Measurements from ENCODE around the gene TBC1D9.
"Not testable (repeated sequence)": the region's sequence is repeated elsewhere in the genome, so short reads cannot be mapped to it uniquely, and the experiment has no call there.

The TBC1D9 gene

DNA sequence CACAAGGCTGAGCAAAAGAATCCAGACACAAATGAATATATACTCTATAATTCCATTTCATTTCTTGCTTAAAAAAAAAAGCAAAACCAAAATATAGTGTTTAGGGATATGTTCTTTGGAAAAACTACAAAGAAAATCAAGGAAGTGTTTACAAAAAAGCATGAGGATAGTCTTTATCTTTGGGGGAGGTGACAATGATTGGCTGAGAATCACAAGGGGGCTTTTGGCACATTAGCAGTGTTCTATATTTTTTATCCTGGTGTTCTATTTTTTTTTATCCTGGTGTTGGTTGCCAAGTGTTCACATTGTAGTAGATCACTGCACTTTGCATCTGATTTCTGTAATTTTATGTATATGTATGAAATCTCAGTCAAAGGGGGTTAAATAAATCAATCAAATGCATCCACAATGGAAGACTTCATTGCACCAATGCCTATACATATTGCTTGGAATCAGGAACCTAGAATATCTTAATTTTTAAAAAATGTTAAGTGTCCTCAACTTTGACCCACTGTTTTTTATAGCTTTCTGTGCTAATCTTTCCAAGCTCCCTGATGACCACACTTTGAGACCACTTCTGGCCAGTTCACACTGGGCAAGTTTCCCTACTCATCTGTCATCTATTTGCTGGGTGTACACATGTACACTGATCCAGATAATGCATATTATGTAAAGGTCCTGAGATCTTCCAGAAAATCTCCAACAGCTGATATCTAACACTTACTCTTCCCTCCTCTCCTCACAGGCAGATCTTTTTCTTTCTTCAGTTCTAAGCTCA is 3.7 kb downstream of the TBC1D9 start:
- no peak for DNase-seq

DNA sequence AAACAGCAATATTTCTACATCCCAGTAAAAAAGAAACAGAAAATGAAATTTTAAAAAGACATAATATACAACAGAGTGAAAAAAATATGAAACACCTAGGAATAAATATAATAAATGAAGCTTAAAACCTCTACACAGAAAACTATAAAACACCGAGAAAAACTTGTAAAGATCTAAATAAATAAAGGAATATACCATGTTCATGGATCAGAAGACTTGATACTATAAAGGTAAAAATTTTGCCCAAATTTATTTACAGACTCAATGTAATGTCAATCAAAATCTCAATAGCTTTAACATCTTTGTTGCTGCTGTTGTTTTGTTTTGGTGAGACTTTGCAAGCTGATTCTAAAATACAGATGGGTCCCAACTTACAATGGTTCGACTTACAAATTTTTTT is 5.7 kb downstream of the TBC1D9 start:
- no peak for DNase-seq

GRCh38 chr4:140748171-140748570 is 8.0 kb downstream of the TBC1D9 start:
- DNase-seq = no peak

- not testable (repeated sequence) for DNase-seq
Measured at GRCh38 chr4:140746546-140746945, 9.6 kb downstream of the TBC1D9 start.

DNA sequence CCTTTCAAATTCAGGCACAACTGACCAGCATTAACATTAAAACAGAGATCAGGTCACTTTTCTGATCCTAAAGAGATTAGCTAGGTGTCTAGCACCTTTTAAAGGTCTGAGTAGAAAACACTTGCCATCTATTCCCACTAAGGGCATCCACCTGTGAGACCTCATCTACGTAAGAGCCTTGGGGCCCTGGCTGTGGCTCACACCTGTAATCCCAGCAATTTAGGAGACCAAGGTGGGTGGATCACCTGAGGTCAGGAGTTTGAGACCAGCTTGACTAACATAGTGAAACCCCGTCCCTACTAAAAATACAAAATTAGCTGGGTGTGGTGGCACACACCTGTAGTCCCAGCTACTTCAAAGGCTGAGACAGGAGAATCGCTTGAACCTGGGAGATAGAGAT is 11.8 kb downstream of the TBC1D9 start:
- DNase-seq = no peak

GRCh38 chr4:140743194-140743931 is 12.8 kb downstream of the TBC1D9 start:
- DNase-seq = no peak

DNA sequence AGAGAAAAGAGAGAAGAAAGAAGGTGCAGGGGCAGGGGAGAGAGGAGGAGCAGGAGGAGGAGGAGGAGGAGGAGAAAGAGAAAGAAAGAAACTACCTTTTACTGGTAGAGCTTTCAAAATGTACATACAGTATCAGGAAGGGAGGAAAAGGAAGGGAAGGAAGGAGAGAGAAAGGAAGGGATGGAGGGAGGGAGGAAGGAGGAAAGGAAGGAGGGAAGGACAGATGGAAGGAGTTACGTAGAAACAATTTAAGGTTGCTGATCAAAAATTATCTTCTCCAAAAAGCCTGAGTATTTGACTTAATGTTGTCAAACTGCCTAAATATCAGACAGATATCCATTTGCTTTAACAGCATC is 13.4 kb downstream of the TBC1D9 start:
- DNase-seq = no peak

DNA sequence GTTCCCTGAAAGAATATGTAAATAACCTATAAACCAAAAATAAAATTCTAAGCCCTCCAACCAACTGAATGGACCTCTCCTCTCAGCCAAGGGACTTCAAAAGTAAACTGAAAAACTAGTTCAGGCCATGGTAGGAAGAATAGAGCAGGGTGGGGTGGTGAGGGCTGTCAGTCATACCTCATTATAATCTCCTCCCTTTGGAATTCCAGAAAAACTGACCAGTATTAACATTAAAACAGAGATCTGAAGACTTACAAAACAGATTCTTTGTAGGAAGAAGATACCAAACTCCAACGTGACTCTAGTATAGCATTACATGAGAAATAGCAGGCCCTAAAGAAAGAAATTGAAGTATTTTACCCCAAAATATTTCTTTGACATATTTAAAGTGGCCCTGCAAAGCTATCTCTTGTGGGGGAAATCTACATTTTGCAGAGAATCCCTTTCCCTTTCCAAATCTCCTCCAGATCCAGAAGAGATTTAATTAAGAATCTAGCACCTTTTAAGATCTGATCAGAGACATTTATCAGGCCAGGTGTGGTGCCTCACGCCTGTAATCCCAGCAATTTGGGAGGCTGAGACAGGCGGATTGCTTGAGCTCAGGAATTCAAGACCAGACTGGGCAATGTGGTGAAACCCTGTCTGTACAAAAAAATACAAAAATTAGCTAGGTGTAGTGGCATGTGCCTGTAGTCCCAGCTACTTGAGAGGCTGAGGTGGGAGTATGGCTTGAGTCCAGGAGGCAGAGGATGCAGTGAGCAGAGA is 15.1 kb downstream of the TBC1D9 start:
- DNase-seq = no peak

GRCh38 chr4:140740422-140740821 is 15.8 kb downstream of the TBC1D9 start:
- DNase-seq = no peak

- DNase-seq = no peak
Measured at GRCh38 chr4:140739971-140740370, 16.2 kb downstream of the TBC1D9 start.

GRCh38 chr4:140738139-140738538 is 18.0 kb downstream of the TBC1D9 start:
- DNase-seq = no peak

DNA sequence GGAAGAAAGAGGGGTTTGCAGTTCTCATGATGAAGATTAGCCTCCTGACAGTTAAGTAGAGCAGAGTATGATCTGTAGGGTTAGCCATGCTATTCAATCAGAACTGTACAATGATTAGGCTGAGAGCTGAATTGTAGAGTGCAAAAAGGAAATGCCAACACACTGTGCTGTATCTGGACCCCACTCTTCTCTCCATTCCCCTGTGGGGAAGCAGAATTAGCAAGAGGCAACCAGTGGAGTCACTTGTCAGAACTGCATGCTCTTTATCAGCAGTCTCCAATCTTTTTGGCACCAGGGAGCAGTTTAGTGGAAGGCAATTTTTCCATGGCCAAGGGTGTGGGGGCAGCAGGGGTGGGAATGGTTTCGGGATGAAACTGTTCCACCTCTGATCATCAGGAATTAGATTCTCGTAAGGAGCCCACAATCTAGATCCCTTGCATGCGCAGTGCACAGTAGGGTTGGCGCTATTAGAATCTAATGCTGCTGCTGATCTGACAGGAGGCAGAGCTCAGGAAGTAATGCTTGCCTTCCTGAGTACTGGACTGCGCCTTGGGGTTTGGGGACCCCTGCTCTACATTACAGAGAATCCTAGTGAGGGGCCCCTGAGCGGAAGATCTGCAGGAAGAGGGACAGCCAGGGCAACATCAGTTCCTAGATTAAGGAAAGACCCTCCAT is 19.4 kb downstream of the TBC1D9 start:
- DNase-seq = no peak

- DNase-seq = no peak
Measured at GRCh38 chr4:140735779-140736391, 20.3 kb downstream of the TBC1D9 start.

DNA sequence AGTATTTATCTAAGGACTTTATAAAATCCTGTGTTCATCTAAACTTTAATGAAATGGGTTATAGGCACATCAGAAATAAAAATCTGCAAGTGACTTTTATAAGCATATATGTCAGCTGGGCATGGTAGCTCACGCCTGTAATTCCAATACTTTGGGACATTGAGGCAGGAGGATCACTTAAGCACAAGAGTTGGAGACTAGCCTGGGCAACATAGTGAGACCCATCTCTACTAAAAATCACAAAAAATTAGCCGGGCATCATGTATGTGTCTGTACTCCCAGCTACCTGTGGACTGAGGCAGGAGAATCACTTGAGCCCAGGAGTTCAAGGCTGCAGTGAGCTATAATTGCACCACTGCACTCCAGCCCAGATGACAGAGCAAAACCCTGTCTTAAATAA is 20.9 kb downstream of the TBC1D9 start:
- DNase-seq = no peak

DNA sequence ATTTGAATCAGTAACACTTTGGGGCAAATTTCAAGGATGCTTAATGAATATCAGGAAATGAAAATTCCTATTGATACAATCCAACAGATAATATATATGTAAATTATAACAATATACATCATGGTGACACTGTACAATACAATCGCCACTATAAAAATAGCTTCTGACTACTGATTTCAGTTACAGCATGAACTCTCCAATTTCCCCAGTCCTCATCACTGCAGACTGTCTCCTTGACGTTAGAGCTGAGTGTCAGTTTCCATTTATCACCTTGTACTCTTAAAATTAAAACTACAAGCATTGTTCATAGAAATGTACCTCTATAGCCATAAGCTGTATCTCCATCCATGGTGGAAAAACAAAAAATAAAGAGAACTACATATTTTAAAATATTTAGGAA is 23.4 kb downstream of the TBC1D9 start:
- no peak for DNase-seq

DNA sequence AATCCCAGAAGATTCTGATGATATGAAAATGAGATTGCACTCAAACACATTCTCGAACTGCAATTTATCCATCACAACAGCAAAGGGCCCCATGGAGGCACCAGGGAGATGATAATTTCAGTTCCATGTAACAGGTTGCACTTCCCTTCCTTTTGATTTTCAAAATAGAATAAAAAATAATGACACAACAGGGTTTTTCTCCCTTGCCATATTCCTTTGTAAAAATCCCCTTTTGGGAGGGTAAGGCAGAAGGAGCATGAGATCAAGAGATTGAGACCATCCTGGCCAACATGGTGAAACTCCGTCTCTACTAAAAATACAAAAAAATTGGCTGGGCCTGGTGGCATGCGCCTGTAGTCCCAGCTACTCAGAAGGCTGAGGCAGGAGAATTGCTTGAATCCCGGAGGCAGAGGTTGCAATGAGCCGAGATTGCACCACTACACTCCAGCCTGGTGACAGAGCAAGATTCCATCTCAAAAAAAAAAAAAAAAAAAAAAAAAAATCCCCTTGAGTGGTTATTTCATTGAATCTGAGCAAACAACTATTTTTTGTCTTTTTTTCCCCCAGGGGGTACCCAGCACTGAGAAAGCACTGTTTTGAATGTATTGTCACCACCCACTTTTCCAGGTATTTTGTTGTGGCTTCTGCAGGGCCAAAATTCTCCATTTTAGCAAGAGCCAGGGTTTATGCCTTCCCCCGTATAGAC is 26.7 kb downstream of the TBC1D9 start:
- no peak for DNase-seq

DNA sequence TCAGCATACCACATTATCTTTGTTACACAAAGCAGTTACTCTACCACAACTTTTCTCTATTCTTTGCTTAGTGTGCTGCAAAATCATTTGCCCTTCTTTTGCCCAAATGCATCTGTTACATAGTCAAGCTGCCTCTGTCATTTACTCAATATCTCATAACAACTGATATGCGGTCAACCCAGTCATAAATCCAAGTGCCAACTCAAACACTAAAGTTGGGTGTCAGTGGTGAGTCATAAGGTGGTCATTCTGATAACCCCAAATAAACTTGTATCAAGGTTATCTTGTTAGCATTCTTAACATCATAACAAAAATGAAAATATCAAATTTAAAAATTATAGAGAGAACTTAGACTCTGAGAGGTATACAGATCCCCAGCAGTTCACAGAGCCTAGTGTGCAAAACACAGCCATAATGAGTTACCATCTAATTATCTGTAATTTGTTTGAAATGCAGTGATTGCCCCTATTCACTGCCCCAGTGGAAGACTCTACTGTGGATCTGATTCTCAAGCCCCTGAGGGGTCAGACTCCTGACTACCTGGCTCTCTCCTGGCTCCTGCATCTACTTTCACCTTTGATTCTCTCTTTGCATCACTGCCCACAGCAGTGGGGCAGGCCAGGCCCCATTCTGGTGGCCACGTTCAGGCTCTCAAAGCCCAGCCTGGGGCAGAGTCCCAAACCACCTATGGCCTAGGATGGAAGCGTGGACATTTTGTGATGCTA is 29.2 kb downstream of the TBC1D9 start:
- DNase-seq = no peak

GRCh38 chr4:140725556-140725955 is 30.6 kb downstream of the TBC1D9 start:
- DNase-seq = no peak

- DNase-seq = no peak
Measured at GRCh38 chr4:140724760-140725159, 31.4 kb downstream of the TBC1D9 start.

GRCh38 chr4:140720387-140721304 is 35.5 kb downstream of the TBC1D9 start:
- no peak for DNase-seq

All from effector CD4-positive, alpha-beta T cell (primary cell).